ENCODE data around the gene CD209. TPM values are rescaled to one million over a fixed set of nuclear protein-coding genes. Genes with fewer than 3 reads are reported as not detected.
"Not testable (repeated sequence)": the region's sequence is repeated elsewhere in the genome, so short reads cannot be mapped to it uniquely, and the experiment has no call there.

The CD209 gene
- total RNA-seq, 2 experiments from 2014 or later, result not detected

- intact Hi-C loops (cut with micrococcal nuclease); POLR2A ChIA-PET; H3K9me3 Mint-ChIP-seq; H3K27ac Mint-ChIP-seq; CTCF ChIA-PET; H3K36me3 Mint-ChIP-seq; H3K4me3 Mint-ChIP-seq; DNase-seq; H3K4me1 Mint-ChIP-seq (ENCODE audit: low read depth): not testable (repeated sequence)
- peaks cover 27% of the 10 kb centered on the region for H3K27me3 Mint-ChIP-seq
Measured at GRCh38 chr19:7765043-7765442, 17.7 kb upstream of the CD209 start.

DNA sequence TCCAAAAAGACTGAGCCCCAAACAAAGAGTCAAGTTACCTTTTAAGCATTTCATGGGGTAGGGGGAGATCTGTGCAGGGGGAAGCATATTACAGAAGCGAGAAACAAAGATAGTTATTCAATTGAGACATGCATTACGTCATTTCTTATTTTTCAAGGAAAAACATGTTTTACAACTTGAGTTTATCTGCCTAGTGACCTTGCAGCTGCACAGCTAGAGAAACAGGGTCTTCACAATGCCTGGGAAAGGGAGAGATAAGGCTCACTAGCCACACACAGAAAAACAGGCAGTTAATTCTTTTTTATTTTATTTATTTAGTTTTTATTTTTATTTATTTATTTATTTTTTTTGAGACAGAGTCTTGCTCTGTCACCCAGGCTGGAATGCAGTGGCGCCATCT lies 16.8 kb upstream of the CD209 start:
- peaks cover 29% of the 10 kb centered on the region for H3K27me3 Mint-ChIP-seq
- H3K9me3 Mint-ChIP-seq; DNase-seq; POLR2A ChIA-PET; H3K4me3 Mint-ChIP-seq; H3K4me1 Mint-ChIP-seq (ENCODE audit: low read depth); H3K27ac Mint-ChIP-seq; intact Hi-C loops (cut with micrococcal nuclease): not testable (repeated sequence)
- CTCF ChIA-PET, result interaction anchor here (1.6 kb wide), 1 partner anchor 83 kb away, joined by 4 read pairs; the partner anchor contains the start of gene TRAPPC5
- H3K36me3 Mint-ChIP-seq, result peaks cover 11% of the 10 kb centered on the region

DNA sequence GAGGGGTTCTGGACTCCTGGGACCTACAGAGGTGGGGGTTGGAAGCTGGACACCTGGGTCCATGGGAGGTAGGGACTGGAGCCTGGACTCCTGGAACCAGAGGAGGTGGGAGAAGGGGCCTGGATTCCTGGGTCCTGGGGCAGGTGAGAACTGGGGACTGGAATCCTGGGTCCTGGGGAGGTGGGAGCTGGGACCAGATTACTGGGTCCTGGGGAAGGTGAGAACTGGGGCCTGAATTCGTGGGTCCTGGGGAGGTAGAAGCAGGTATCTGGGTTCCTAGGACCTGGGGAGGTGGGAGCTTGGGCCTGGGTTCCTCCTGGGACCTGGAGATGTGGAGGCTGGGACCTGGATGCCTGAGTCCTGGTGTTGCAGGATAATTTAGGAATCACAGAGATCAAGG lies 16.4 kb upstream of the CD209 start:
- H3K4me1 Mint-ChIP-seq (ENCODE audit: low read depth), result no peaks in the 10 kb centered on the region
- peaks cover 24% of the 10 kb centered on the region for H3K27me3 Mint-ChIP-seq
- peaks cover 13% of the 10 kb centered on the region for H3K9me3 Mint-ChIP-seq
- H3K36me3 Mint-ChIP-seq, result peaks cover 15% of the 10 kb centered on the region
- H3K27ac Mint-ChIP-seq, result no peak overlapping the region
- ChIA-PET CTCF (interaction anchor here (1.6 kb wide), 1 partner anchor 83 kb away, joined by 4 read pairs; the partner anchor contains the start of gene TRAPPC5), POLR2A (no interaction called here)
- DNase-seq, result no peak
- intact Hi-C loops (cut with micrococcal nuclease), result no loop called here
- H3K4me3 Mint-ChIP-seq, result no peak overlapping the region

DNA sequence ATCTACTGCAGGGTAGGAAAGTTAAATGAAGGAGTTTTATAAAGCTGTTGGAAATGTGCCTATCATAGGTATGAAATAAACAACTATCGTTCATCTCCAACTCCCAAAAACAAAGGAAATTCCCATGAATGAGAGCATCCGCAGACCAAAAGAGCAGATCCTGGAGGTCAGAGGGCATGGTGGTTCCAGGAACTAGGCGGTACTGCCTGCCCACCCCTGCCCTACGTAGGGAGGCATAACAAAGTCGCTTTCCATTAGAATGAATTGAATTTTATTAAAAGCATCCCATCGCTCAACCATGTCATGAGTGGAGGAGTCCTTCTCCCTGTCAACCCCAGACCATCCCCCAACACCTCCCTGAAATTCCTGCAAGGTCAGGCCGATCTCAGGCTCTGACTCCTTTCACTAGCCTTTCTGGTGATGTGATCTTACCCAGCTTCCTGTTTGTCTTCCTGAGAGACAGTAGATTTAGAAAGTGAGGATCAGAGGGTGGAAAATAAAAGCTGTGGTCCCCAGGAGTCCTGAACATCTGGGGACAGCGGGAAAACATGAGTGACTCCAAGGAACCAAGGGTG lies 15.5 kb upstream of the CD209 start, which contains the start of gene CLEC4M:
TSS of gene CLEC4M (plus strand) at position 525 of the 575 bp plus-strand sequence. CDS start at position 549, 24 bp downstream.
- Mint-ChIP-seq H3K4me3 (no peak within 1 kb of the TSS), H3K4me1 (ENCODE audit: low read depth) (no peaks in the 10 kb centered on the region), H3K9me3 (peaks cover 22% of the 10 kb centered on the region), H3K27me3 (peaks cover 18% of the 10 kb centered on the region), H3K27ac (no peak within 1 kb of the TSS), H3K36me3 (peaks cover 21% of the 10 kb centered on the region)
- POLR2A ChIA-PET, result no interaction called here
- intact Hi-C loops (cut with micrococcal nuclease), result no loop called here
- no peak for DNase-seq
- CTCF ChIA-PET, result interaction anchor here (1.6 kb wide), 1 partner anchor 82 kb away, joined by 4 read pairs; the partner anchor contains the start of gene TRAPPC5

DNA sequence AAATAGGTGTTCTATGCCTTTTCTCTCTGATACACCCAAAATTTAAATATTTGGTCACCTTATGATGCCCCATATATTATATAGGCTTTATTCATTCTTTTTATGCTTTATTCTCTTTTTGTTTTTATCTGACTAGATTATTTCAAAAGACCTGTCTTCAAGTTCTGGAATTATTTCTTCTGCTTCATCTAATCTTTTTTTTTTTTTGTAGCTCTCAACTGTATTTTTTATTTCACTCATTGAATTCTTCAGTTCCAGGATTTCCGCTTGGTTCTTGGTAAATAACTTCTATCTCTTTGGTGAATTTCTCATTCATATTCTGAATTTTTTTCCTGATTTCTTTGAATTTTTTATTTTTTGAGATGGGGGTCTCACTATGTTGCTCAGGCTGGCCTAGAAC lies 11.8 kb upstream of the CD209 start:
- Mint-ChIP-seq H3K27ac (no peak overlapping the region), H3K36me3 (peaks cover 33% of the 10 kb centered on the region), H3K4me3 (no peak overlapping the region), H3K9me3 (peaks cover 57% of the 10 kb centered on the region), H3K27me3 (peaks cover 22% of the 10 kb centered on the region), H3K4me1 (ENCODE audit: low read depth) (peaks cover 3% of the 10 kb centered on the region)
- CTCF ChIA-PET, result no interaction called here
- intact Hi-C loops (cut with micrococcal nuclease), result no loop called here
- DNase-seq, result no peak
- POLR2A ChIA-PET, result no interaction called here

- POLR2A ChIA-PET, result no interaction called here
- peaks cover 33% of the 10 kb centered on the region for H3K36me3 Mint-ChIP-seq
- peaks cover 18% of the 10 kb centered on the region for H3K27me3 Mint-ChIP-seq
- DNase-seq, result no peak
- intact Hi-C loops (cut with micrococcal nuclease), result no loop called here
- CTCF ChIA-PET, result no interaction called here
- H3K9me3 Mint-ChIP-seq, result peaks cover 65% of the 10 kb centered on the region
- no peak overlapping the region for H3K27ac Mint-ChIP-seq
- no peak overlapping the region for H3K4me3 Mint-ChIP-seq
- H3K4me1 Mint-ChIP-seq (ENCODE audit: low read depth), result peaks cover 11% of the 10 kb centered on the region
Measured at GRCh38 chr19:7757358-7757757, 10.0 kb upstream of the CD209 start.

DNA sequence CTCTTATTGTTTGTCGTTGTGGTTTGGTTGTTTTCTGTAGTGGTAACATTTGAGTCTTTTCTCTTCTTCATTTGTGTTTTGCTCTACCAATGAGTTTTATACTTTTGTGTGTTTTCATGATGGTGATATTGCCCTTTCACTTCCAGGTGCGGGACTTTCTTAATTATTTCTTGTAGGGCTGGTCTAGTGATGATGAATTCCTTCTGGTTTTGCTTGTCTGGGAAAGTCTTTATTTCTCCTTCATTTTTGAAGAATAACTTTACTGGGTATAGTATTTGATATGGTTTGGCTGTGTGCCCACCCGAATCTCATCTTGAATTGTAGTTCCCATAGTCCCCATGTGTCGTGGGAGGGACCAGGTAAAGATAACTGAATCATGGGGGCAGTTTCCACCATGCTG lies 8.9 kb upstream of the CD209 start:
- H3K4me3 Mint-ChIP-seq, result no peak overlapping the region
- H3K27ac Mint-ChIP-seq, result no peak overlapping the region
- intact Hi-C loops (cut with micrococcal nuclease), result no loop called here
- peaks cover 18% of the 10 kb centered on the region for H3K27me3 Mint-ChIP-seq
- ChIA-PET POLR2A (no interaction called here), CTCF (no interaction called here)
- H3K36me3 Mint-ChIP-seq, result peaks cover 31% of the 10 kb centered on the region
- peaks cover 67% of the 10 kb centered on the region for H3K9me3 Mint-ChIP-seq
- no peak for DNase-seq
- H3K4me1 Mint-ChIP-seq (ENCODE audit: low read depth), result peaks cover 16% of the 10 kb centered on the region

DNA sequence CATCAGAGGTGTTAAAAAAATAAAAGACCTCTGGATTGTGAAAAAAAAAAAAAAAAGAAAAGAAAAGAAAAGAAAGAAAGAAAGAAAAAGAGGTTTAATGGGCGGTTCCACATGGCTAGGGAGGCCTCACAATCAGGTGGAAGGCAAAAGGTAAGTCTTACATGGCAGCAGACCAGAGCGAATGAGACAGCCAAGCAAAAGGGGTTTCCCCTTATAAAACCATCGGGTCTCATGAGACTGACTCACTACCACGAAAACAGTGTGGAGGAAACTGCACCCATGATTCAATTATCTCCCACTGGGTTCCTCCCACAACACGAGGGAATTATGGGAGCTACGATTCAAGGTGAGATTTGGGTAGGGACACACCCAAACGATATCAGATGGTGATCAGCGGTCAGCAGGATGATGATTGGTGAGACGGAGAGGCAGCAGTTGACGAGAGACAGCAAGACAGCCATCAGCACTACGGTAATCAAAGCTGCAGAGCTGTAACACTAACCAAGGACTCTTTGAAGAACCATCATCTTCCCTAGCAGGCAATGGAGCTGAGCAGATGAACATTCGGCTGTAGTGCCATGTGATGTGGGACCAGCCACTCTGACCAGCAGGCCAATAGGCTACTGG lies 3.9 kb upstream of the CD209 start:
- Mint-ChIP-seq H3K36me3 (peaks cover 2% of the 10 kb centered on the region), H3K27me3 (peaks cover 22% of the 10 kb centered on the region), H3K4me1 (ENCODE audit: low read depth) (peaks cover 28% of the 10 kb centered on the region), H3K27ac (peak overlapping the region; percentile 35), H3K9me3 (peaks cover 45% of the 10 kb centered on the region), H3K4me3 (no peak overlapping the region)
- peak; percentile 67 for DNase-seq
- intact Hi-C loops (cut with micrococcal nuclease), result loop anchor here (1.0 to 5.0 kb wide), 4 partner anchors 13 to 56 kb away; no protein-coding TSS in a partner anchor
- CTCF ChIA-PET, result interaction anchor here (1.0 to 1.4 kb wide), 2 partner anchors 14 to 70 kb away, joined by 4 read pairs; partner anchors contain the start of gene TRAPPC5
- POLR2A ChIA-PET, result no interaction called here

- Mint-ChIP-seq H3K4me3 (no peak overlapping the region), H3K36me3 (no peaks in the 10 kb centered on the region), H3K27me3 (peaks cover 29% of the 10 kb centered on the region), H3K27ac (no peak overlapping the region), H3K4me1 (ENCODE audit: low read depth) (peaks cover 24% of the 10 kb centered on the region), H3K9me3 (peaks cover 24% of the 10 kb centered on the region)
- intact Hi-C loops (cut with micrococcal nuclease), result no loop called here
- POLR2A ChIA-PET, result no interaction called here
- CTCF ChIA-PET, result interaction anchor here (0.9 to 1.8 kb wide), 2 partner anchors 22 to 51 kb away, joined by 4 read pairs; no protein-coding TSS in a partner anchor
- no peak for DNase-seq
Measured at GRCh38 chr19:7748756-7749155, 1.4 kb upstream of the CD209 start.

- ChIA-PET CTCF (interaction anchor here (0.7 to 1.9 kb wide), 2 partner anchors 22 to 67 kb away, joined by 4 to 7 read pairs; partner anchors contain the start of gene TRAPPC5), POLR2A (no interaction called here)
- Mint-ChIP-seq H3K27ac (no peak overlapping the region), H3K36me3 (no peaks in the 10 kb centered on the region), H3K9me3 (peaks cover 21% of the 10 kb centered on the region), H3K4me1 (ENCODE audit: low read depth) (peaks cover 20% of the 10 kb centered on the region), H3K4me3 (no peak overlapping the region), H3K27me3 (peaks cover 32% of the 10 kb centered on the region)
- intact Hi-C loops (cut with micrococcal nuclease), result no loop called here
- no peak for DNase-seq
Measured at GRCh38 chr19:7748171-7748570, 837 bp upstream of the CD209 start.

- H3K9me3 Mint-ChIP-seq, result peaks cover 16% of the 10 kb centered on the region
- CTCF ChIA-PET; POLR2A ChIA-PET; intact Hi-C loops (cut with micrococcal nuclease); H3K36me3 Mint-ChIP-seq; DNase-seq; H3K27ac Mint-ChIP-seq; H3K4me3 Mint-ChIP-seq: not testable (repeated sequence)
- peaks cover 44% of the 10 kb centered on the region for H3K27me3 Mint-ChIP-seq
- H3K4me1 Mint-ChIP-seq (ENCODE audit: low read depth), result peaks cover 12% of the 10 kb centered on the region
Measured at GRCh38 chr19:7746306-7746705, 1.0 kb downstream of the CD209 start.

GRCh38 chr19:7744871-7745650 lies 2.3 kb downstream of the CD209 start:
- Mint-ChIP-seq H3K27ac (no peak overlapping the region), H3K4me1 (ENCODE audit: low read depth) (no peaks in the 10 kb centered on the region), H3K27me3 (peaks cover 50% of the 10 kb centered on the region), H3K4me3 (no peak overlapping the region), H3K9me3 (peaks cover 6% of the 10 kb centered on the region), H3K36me3 (no peaks in the 10 kb centered on the region)
- intact Hi-C loops (cut with micrococcal nuclease), result no loop called here
- ChIA-PET POLR2A (no interaction called here), CTCF (interaction anchor here (0.6 kb wide), 1 partner anchor 661 kb away, joined by 3 read pairs; no protein-coding TSS in a partner anchor)
- no peak for DNase-seq

All from activated CD4-positive, alpha-beta memory T cell treated with anti-CD3 and anti-CD28 coated beads for 36 hours (primary cell).